Measurements from ENCODE around the gene SNUPN.
A peak's percentile ranks its signal among the peaks of the same experiment; 100 is the strongest.
"Not testable (repeated sequence)": the region's sequence is repeated elsewhere in the genome, so short reads cannot be mapped to it uniquely, and the experiment has no call there.

The SNUPN gene

GRCh38 chr15:75653347-75653913 lies 27.9 kb upstream of the SNUPN start:
- DNase-seq: no peak

- no peak for DNase-seq
Measured at GRCh38 chr15:75651810-75652543, 26.5 kb upstream of the SNUPN start.

GRCh38 chr15:75650908-75651809 lies 25.6 kb upstream of the SNUPN start:
- DNase-seq: no peak

DNA sequence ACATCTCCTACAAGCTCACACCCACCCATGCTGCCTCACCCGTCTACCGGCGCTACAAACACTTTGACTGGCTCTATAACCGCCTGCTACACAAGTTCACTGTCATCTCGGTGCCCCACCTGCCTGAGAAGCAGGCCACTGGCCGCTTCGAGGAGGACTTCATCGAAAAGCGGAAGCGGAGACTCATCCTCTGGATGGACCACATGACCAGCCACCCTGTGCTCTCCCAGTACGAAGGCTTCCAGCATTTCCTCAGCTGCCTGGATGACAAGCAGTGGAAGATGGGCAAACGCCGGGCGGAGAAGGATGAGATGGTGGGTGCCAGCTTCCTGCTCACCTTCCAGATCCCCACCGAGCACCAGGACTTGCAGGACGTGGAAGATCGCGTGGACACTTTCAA lies 24.3 kb upstream of the SNUPN start:
- DNase-seq: no peak

GRCh38 chr15:75649045-75649761 lies 23.7 kb upstream of the SNUPN start:
- no peak for DNase-seq

GRCh38 chr15:75648156-75649000 lies 22.9 kb upstream of the SNUPN start:
- DNase-seq: no peak

DNA sequence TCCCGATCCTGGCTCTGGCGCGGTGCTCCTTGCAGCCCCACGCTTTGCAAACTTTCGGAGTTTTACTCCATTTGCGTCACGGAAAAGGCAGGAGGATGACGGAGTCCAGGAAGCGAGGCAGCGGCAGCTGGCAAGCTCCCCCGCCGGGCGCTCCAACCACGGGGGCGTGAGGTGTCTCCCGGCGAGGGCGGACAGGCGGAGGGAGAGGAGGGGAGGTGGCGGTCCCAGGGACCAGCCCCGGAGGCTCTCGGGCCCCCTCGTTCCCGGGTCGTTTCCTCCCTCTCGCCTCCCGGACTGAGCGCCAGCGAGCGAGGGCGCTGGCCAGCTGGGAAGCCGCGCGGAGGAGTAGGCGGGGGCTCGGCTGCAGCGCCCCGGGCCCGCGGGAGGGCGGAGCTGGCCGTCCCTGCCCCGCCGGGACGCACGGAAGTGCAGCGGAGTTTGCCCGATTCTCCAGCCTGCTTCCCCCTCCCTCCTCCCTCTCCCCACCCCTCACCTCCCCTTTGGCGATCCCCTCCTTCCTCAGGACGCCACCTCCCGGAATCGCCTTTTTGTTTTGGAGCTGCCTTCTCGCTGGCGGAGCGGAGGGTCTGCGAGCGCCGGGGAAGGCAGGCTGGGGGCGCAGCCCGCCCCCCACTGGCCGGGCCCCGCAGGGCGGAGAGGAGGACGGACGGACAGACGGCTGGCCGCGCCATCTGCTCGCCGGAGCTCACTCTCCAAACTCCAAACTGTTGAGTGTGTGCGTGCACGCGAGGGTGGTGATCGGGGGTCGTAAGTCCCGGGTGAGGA lies 22.0 kb upstream of the SNUPN start, which contains the start of gene SNX33:
TSS of gene SNX33 (plus strand) at position 543 of the 786 bp plus-strand sequence. CDS start 1,191 bp downstream, outside the sequence.
- DNase-seq: peak; percentile 42

GRCh38 chr15:75646944-75647364 lies 21.4 kb upstream of the SNUPN start:
- no peak for DNase-seq

DNA sequence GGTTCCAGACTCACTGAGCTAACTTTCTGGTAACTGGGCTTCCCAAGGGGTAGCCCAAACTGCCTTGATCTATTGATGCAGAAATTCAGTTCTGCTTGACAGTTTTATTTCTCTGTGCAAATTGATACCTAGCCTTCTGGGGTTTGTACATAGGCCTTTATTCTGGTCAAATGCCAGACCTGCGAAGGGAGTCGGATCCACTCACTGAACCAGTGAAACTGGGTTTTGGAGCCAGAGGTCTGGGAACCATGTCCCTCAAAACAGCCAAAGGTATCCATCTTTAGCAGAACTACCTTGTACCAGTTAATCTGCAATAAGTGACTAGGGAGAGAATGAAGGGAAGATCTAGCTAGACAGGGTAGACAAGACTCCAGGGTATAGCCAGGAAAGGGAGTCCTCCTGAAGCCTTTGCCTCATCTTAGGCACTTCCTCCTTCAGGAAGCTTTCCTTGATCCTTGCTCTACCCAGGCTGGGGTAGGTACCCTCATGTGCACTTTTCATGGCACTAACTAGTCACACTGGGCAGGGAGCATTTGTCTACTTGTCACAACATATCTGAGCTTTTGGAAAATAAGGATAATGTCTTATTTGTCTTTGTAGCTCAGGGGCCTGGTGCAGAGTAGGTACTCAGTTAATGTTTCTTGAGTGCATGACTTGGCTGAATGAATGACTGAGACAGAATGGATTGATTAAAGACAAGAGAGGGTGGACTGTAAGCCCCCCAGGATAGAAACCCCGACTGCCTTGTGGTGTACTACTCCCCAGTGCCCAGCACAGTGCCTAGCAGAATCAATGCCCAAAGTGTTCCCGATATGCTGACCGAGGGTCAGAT lies 20.8 kb upstream of the SNUPN start:
- DNase-seq: no peak

DNA sequence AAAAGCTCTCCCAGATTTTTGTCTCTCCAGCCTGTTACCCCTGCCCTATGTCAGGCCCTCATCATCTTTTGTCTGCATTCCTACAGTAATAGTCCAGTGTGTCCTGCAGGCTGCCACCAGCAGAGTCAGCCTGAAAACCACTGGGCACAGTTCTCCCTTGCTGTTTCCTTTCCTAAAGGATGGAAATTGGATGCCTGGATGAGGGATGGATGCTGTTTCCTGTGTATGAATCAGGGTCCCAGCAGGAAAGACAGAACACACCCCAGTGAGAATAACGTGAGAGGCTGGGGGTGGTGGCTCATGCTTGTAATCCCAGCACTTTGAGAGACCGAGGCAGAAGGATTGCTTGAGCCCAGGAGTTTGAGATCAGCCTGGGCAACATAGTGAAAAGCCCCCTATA lies 18.9 kb upstream of the SNUPN start:
- no peak for DNase-seq

DNA sequence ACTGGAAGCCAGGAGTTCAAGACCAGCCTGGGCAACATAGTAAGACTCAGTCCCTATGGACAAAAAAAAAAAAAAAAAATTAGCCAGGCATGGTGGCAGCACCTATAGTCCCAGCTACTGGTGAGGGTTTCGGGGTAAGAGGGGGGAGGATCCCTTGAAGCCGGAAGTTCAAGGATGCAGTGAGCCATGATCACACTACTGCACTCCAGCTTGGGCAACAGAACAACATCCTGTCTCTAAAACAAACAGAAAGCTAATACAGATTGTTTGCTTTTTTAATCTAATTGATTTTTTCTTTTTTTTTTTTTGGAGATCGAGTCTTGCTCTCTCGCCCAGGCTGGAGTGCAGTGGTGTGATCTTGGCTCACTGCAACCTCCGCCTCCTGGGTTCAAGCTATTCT lies 16.1 kb upstream of the SNUPN start:
- no peak for DNase-seq

GRCh38 chr15:75641179-75641503 lies 15.6 kb upstream of the SNUPN start:
- no peak for DNase-seq

- peak; percentile 73 for DNase-seq
Measured at GRCh38 chr15:75640483-75641178, 15.1 kb upstream of the SNUPN start.

- DNase-seq: peak; percentile 95
Measured at GRCh38 chr15:75639709-75640482, 14.4 kb upstream of the SNUPN start, which contains the start of gene IMP3. Gene IMP3 (minus strand): TSS chr15:75640224. CDS start chr15:75640168, 56 bp downstream.

GRCh38 chr15:75639191-75639708 lies 13.7 kb upstream of the SNUPN start:
- no peak for DNase-seq

GRCh38 chr15:75637245-75638009 lies 11.9 kb upstream of the SNUPN start:
- DNase-seq: no peak

- DNase-seq: no peak
Measured at GRCh38 chr15:75636026-75636425, 10.5 kb upstream of the SNUPN start.

DNA sequence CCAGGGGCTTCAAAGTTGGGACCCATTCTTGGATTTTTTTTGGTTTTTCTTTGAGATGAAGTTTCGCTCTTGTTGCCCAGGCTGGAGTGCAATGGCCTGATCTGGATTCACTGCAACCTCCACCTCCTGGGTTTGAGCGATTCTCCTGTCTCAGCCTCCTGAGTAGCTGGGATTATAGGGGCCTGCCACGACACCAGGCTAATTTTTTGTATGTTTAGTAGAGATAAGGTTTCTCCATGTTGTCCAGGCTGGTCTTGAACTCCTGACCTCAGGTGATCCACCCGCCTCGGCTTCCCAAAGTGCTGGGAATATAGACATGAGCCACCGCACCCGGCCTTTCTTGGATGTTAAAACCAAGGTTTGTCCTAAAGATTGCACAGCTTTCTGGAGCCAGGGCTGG lies 8.4 kb upstream of the SNUPN start:
- DNase-seq: not testable (repeated sequence)

Measured in CD4-positive, alpha-beta T cell treated with Interleukin-10 for 1 hour (primary cell).